DOHH2 (cell line): Measurements from ENCODE around the gene ADCY5.

ENCODE experiments used
- CTCF ChIP-seq: fragments of 200-600 bp; sonication (generic); IDR thresholded peaks from one replicate; pipeline ENCODE4 v1.5.1; 2014; ENCODE audit warnings: antibody characterized with exemption, mild to moderate bottlenecking, low read depth, low read length; ENCODE audit not compliant: poor library complexity, severe bottlenecking
- EZH2phosphoT487 ChIP-seq: fragments of 200-600 bp; sonication (generic); IDR thresholded peaks from 2 replicates; pipeline ENCODE4 v1.6.1; 2017; ENCODE audit warnings: borderline replicate concordance, mild to moderate bottlenecking, antibody characterized with exemption, low read length, moderate library complexity, mixed read lengths

- TF ChIP-seq EZH2phosphoT487 = no peak
- no peak for TF ChIP-seq CTCF
Measured at GRCh38 chr3:123420416-123420968, 28.4 kb downstream of the ADCY5 start.
